ENCODE data around the gene TNIK.

DNA sequence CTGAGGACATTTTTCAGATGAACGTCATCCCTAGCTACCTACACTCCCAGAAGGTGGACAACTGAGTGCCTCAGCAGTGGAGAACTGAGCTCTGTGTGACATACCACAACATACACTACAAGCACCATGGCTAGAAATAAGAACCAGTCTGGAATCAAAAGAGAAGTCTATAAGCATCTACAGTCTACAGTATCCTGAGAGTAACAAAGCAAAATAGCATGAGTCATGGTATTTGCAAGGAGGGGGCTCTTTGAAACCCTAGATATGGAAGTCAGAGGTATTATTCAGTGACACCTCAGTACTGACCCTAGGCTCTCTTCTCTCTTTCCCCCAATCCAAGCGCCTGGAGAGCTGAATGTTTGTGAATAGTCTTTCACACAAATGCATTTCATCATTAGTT lies 87.5 kb downstream of the TNIK start:
- no peak for TF ChIP-seq TAF1 (IDR thresholded peaks at IDR 0.05; ENCODE audit: low read depth, low read length)
- TF ChIP-seq POLR2AphosphoS5 (IDR thresholded peaks at IDR 0.05; ENCODE audit: low read depth, low read length) = no peak
- no peak for TF ChIP-seq POLR2A (IDR thresholded peaks at IDR 0.05; ENCODE audit: low read depth, low read length)
- no peak for TF ChIP-seq PAX5 (IDR thresholded peaks at IDR 0.05; ENCODE audit: insufficient read depth, low read length, severe bottlenecking)

All from GM12891 (cell line).